OCI-M2 (cell line): ENCODE measurements around the gene XYLT1.

ENCODE experiments used
- DNase-seq: peaks from one replicate; lab custom pipeline; 2025; ENCODE audit not compliant: unreplicated experiment; lab: John Stamatoyannopoulos, UW

The XYLT1 gene

DNA sequence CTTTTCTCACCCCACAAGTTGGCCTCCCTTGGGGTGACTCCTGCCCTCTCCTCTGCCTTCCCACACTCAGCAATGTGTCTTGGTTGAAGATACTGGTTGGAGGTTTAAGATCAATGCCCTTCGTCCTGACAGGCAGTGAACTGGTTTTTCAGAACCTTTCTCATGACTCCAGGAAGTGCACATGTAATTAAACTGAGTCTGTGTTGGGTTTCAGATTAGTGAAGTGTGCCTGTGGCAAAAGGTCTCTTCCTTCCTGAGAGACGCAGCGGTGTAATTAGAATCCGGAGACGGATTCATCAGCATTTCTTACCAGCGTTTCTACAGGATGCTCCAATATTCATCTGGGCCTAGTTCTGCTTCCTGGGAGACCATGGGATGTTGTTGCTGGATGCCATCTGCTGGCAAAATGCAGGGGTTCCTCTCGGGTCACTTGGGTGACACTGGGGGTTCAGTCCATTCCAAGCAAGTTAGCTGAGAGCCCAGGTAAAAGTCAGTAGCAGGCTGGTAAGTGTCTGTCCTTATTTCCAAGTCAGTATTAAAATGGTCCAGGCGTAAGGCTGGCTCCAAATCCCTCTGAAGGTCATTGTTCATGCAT is 233.3 kb downstream of the XYLT1 start:
- DNase-seq: no peak

DNA sequence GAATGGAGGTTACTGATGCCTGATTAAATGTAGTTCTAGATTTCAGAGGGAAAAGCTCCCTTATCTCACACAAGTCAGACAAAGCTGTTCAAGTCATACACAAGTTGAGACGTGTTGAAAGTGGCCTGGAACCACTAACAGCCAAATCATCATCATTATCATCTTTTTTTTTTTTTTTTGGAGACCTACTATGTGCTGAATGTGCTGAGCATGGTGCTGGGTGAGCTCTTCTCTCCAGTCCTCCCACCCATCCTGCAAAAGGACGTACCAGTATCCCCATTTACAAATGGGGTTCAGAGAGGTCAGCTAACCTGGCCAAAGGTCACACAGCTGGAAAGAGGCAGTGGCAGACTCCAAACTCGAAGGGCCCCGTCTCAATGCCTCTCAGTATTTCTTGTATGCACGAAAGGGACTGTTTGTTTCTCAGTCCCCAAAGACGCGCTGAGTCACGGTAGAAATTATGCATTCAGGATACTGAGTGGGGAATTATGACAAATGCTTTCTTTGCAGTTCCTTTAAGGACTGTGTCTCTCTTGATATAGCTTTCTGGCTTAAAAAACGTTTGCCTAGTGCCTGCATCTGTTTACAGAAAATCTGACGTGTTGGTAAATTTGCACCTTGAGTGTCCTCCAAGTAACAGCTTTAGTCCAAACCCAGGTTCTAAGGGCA is 235.5 kb downstream of the XYLT1 start:
- no peak for DNase-seq

DNA sequence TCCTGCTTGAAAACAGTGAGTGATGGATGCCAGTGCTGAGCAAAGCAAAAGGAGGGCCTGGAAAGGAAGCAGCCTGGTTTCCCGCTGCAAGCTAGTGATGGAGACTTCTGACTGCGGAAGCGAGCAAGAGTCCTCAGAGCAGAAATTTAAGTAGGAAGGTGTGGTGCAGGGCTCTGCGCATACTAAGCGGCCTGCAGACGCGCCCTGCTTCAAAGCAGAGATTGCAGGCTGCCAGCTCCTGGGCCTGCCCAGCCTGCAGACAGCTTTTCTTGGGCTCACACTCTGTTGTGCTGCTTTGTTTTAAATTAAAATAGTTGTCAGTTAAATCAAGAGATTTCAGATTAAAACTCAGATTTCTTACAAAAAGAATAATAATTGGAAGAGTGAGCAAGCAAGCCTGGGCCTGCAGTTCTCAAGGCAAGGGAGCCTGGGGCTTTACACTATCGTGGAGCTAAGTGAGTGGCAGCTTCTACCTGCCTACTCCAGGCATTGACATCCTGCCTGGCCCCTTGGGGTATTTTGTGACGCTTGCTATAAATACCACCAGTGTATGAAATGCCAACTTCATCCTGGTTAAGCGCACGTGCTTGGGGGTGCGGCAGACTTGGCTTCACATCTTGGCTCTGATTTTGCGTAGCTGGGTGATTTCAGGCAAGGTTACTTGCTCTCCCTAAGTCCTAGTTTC is 237.3 kb downstream of the XYLT1 start:
- no peak for DNase-seq

DNA sequence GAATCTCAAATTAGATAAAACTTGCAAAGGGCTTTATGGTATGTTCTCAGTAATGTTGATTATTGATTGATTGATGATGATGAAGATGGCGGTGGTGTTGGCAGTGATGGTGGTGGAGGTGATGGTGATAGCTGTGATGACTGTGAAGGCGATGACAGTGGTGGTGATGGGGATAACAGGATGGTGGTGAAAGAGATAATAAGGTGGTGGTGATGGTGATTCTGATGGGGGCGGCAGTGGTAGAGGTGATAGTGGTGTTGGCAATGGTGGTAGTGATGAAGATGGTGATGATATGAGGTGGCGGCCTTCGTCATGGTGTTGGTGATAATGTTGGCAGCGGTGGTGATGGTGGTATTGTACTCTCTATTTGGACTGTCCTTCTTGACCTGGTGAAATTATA is 238.3 kb downstream of the XYLT1 start:
- no peak for DNase-seq

DNA sequence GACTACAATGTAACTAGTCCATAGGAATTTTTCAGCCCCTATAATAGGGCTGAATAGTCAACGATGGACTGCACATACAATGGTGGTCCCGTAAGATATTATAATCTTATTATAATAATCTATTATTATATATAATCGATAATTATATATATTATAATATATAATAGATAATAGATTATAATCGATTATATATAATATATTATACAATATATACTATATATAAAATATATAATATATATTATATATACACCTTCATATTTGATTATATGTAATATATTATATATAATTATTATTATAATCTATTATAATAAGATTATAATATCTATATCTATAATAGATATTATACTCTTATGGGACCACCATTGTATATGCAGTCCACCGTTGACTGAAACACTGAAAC is 238.8 kb downstream of the XYLT1 start:
- no peak for DNase-seq

DNA sequence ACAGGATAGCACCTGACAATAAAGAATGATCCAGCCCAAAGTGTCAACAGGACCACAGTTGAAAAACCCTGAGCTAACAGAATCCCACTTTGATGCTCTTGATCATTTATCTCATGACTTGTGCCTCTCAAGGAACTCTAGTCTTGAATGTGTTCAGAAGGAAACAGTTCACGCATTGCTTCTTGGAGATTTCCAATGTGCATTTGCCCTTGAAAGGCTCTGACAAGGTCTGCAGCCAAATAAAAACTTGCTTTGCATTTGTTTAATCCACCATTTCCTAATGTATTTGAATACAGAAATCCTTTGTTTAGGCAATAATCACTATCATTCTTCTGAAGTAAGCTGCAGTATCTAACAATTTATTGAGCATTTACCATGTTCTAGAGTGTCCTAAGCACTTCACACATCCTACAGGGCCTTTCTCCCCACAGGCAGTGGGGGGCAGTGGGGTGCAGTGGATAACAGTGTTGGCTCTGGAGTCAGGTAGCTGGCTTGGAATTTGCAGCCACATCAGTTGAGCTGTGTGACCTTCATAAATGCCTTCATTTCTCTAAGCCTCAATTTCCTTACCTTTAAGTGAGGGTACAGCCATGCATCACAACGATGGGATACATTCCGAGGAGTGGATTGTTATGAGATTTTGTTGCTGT is 239.7 kb downstream of the XYLT1 start:
- DNase-seq: no peak

DNA sequence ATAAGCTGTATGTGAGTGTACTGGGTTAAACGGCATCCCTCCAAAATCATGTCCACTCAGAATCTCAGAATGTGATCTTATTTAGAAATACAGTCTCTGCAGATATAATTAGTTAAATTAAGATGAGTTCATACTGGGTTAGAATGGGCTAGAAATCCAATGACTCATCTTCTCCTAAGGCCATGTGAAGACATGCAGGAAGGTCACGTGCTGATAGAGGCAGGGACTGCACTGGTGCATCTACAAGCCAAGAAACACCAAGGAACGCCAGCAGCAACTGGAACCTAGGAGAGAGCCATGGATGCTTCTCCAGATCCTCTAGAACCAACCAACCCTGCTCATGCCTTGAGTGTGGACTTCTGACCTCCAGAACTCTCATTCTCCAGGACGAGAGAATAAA is 241.0 kb downstream of the XYLT1 start:
- no peak for DNase-seq

DNA sequence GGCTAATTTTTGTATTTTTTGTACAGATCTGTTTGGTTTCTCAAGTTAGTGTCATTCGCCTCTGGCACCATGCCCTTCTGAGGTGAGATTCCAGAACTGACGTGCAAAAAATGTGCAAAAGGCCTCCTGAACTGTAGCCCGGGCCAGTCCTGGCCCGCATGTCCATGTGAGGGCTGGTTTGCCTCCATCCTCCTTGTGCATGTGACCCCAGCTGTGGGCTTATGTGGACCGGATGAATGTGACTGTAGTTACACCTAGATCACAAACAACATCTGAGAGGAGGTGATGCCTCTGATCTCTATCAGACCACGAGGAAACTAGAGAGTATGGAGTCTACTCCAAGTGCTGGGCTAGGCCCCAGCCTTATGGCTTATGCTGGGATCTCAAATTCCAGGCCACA is 241.6 kb downstream of the XYLT1 start:
- no peak for DNase-seq

DNA sequence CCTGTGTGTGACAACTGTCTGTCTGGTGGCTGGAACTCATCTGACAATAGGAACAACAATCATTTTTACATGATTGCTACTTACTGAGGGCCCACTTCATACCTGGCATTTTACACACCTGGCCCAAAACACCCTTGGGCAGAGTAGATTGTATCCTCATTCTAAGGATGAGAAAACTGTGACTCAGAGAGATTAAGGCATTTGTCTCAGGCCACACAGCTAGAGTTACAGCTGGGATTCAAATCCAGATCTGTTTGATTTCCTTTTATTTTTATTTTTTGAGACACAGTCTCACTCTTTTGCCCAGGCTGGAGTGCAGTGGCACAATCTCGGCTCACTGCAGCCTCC is 242.1 kb downstream of the XYLT1 start:
- DNase-seq: no peak

DNA sequence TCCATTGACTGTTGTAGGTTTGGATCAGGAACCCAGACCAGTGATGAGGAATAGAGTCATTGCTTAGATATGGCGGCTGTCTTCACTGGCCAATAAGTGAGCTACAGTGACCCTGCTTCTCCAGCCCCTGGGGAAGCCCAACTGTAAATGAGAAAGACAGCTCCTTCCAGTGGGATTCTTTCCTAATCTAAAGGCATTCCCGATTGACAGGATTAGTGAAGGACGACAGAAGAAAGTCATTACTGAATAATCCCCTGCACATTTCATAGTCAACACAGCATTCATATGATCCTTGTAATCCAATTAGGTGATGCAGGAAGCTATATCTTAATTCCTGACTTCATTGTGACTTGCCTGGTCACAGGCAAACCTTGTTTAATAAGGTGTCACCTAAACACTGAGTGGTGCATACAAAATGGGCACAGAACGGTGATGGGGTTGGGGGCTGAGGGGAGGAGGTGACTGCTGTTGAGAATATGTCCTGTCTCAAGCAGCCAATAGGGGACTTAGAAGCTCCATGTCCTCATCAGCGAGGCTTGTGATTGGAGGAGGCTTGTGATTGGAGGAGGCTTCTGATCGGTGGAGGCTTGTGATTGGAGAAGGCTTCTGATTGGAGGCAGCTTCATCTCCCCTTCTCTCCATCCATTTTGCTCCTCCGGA is 242.6 kb downstream of the XYLT1 start:
- DNase-seq: no peak

DNA sequence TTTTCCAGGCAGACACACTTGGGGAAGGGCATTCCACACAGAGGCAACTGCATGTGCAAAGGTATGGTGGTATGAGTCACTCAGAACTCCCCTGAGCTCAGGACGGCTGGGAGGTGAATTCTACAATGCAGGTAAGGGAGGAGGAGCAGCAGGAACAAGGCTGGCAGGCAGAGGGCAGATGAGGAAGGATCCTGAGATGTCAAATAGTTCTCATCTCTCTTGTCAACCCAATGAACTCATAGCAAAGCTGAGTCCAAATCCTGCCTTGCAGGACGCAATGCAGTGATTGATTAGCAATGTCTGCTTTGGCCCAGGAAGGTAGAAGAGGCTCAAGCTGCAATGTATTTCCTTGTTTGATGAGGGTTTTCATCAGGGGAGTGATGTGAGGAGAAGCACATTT is 243.5 kb downstream of the XYLT1 start:
- no peak for DNase-seq

DNA sequence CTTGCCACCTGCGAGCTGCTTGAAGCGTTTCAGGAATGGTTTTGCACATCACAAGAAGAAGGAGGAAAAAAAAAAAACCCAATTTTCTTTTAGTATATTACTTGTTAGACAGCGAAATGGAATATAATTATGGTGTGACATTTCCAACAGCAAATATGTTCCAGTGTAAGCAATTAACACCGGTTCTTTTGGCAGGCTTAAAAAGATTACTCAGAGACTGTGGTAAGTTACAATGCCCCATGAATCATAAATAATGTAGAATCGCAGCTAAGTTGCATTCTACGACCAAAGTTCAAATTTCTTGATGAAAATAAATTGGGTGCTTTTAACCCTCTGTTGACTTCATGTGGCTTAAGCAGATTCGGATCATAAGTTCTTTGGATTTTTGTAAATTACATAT is 245.2 kb downstream of the XYLT1 start:
- no peak for DNase-seq

DNA sequence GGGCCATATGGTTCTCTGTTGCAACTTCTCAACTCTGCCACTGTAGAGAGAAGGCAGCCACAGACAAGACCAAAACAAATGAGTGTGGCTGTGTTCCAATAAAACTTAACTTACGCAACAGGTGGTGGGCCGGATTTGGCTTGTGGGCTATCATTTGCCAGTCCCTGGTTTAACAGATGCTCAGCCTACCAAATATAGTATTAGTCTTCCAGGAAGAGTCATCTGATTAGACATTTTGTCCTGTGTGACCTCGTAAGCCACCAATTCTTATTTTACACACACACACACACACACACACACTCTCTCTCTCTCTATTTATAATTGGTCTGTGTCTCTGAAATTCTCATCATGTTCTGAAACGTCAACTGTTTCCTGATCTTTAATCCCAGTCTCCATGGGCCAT is 245.9 kb downstream of the XYLT1 start:
- no peak for DNase-seq

DNA sequence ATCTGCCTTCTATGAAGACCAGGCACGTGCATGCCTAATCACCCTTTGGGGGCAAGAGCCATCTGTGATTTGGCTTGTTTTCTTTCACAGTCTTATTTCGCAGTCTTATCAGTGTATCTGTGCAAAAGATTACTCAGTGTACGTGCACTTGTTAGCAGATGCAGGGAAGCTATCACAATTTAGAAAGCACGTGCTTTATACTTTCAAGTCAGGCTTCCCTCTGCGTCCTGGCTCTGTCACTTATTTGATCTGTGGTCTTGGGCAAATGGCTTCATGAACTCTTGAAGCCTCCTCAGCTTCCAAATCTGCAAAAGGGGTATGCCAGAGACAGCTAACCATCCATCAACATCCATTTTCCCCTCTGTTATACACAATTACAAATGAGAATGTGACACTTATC is 246.4 kb downstream of the XYLT1 start:
- DNase-seq: no peak

DNA sequence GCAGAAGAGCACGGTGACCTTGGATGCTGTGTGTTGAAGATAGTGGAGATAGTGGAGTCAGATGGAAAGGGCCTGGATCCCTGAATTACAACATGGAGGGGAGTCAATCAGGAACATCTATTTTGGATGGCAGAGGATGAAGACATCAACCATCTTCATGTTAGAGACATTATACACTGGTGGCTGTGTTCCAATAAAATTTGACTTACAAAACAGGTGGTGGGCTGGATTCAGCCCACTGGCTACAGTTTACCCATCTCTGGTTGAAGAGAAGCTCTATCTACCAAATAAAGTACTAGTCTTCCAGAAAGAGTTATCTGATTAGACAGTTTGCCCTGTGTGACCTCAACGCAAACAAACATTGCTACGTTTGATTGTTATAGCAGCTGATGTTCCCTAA is 247.2 kb downstream of the XYLT1 start:
- DNase-seq: no peak

DNA sequence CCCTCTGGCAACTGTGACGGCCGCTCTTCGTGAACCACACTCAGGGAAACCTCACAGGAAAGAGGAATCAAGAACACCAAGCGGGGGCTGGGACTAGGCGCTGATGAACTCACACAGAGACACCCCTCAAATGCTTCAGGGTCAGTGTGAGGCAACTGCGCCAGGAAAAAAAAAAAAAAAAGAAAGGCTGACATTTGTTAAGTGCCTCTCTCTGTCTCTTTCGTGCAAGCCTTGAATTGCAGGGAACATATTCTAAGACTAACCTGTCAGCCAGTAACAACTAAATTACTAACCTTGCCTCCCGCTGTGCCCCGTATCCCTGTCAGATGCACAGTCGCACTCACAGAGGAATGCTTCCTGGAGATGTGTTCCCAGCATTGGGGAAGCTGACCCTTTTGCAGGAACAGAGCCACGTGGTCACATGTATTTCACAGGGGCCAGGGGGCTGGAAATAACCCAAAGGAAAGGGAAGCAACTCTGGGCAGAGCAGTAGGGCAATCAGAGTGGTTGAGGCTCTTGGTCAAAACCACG is 247.8 kb downstream of the XYLT1 start:
- DNase-seq: no peak

DNA sequence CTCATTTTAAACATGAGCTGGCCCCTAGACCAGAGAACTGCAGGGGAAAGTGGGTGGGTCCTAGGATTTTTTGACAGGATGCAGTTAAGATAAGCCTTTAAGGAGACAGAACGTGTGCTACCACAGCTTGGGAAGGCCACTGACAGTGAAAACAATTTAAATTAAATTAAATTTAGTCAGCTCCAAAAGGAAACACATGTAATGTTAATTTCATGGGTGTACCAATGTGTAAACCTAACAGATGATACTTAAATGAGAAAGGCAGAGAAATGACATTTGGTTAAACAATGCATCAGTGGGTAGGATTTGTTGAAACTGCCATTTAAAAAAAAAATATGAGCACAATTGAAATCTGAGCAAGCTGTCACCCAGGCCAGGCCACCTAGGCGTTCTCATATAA is 250.8 kb downstream of the XYLT1 start:
- DNase-seq: no peak

DNA sequence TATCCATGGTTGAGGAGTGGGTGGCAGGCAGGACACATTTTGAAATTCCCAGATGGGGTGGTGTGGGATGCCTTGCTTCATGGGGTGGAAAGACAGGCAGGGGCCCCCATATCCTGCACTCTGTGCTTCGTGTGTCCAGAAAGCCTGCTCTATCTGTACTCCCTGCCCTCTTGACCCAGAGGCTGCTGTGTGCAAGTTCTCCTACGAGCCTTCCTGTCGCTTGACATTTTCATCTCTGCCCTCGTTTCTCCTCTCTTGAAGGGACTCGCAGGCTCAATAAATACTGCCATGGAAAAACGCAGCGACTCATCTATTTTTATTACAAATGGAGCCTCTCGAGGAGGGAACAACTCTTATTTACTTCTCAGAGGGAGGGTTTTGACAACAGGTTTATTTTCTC is 254.8 kb downstream of the XYLT1 start:
- DNase-seq: no peak

DNA sequence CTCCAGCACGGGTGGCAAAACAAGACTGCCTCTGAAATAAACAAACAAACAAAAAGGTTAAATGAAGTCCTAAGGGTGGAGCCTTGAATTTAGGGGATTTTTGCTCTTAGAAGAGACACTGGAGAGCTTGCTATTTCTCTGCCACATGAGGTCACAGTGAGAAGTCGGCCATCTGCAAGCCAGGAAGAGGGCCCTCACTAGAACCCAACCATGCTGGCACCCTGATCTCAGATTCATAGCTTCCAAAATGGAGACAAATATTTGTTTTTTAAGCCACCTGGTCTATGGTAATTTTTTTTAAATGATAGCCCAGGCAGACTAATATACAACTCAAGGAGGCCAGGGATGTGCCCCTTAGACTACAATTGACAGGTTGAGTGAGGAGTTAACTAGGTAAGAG is 255.5 kb downstream of the XYLT1 start:
- no peak for DNase-seq

DNA sequence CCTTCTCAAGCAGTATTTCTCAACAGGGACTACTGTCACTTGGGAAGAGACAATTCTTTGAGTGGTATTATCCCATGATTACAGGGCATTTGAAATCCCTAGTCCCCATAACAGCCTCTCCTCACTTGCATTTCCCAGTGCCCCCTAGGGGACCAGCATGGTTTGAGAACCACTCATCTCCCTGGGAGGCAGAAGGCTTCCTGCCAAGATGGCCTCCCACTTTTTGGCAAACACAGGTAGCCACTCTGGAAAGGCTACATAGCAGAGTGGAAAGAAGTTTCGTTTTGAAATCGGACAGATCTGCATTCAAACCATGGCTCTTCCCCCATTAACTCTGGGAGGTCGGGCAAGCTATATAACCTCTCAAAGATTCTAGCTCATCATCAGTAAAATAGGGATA is 256.8 kb downstream of the XYLT1 start:
- no peak for DNase-seq

DNA sequence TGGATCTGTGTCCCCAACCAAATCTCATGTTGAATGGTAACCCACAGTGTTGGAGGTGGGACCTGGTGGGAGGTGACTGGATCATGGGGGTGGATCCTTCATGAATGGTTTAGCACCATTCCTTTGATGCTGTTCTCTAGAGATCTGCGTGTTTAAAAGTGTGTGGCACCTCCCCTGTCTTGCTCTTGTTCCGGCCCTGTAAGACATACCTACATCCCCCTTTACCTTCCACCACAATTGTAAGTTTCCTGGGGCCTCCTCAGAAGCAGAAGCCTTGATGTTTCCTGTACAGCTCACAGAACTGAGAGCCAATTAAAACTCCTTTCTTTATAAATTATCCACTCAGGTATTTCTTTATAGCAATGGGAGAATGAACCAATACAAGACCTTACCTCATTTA is 257.7 kb downstream of the XYLT1 start:
- no peak for DNase-seq

DNA sequence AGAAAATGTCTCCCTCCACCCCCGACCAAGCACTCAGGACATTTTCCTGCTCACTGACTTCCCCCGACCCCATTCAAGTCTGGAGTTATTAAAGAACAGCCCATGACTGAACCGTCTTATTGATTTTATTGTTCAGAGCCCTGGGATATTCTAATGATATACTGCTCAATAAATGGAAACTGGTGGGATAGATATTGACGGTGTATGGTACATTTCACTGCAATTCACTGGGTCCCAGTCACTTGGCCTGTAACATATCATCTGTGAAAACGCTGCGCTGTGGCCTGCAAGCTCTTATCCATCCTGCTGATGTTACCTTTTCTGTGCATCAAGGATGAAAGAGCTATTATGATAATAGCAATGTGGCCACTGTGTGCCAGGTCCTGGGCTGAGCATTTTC is 258.2 kb downstream of the XYLT1 start:
- DNase-seq: no peak
